H9 (cell line): ENCODE measurements around the gene TMED3. TPM values are rescaled to one million over a fixed set of nuclear protein-coding genes. Genes with fewer than 3 reads are reported as not detected.

Experiments
- DNase-seq: peaks from one replicate; pipeline ENCODE4 v3.0.0-alpha.2; 2017
- H2AFZ ChIP-seq: one replicate; pipeline ENCODE4 v1.6.1; 2013; ENCODE audit warnings: mild to moderate bottlenecking, low read length, control low read depth, moderate library complexity
- H2AK5ac ChIP-seq: 2 replicates; pipeline ENCODE4 v1.6.1; 2013; ENCODE audit warnings: low read length, control low read depth, mixed read lengths; ENCODE audit not compliant: insufficient read length
- H2BK120ac ChIP-seq: one replicate; pipeline ENCODE4 v1.6.1; 2013; ENCODE audit warnings: low read depth, mild to moderate bottlenecking, low read length, control low read depth, inconsistent platforms; ENCODE audit not compliant: poor library complexity, severe bottlenecking
- H2BK12ac ChIP-seq: 2 replicates; pipeline ENCODE4 v1.6.1; 2013; ENCODE audit warnings: low read length, control low read depth, mixed read lengths, low read depth; ENCODE audit not compliant: insufficient read length
- H2BK15ac ChIP-seq: 2 replicates; pipeline ENCODE4 v1.6.1; 2013; ENCODE audit warnings: low read depth, low read length, control low read depth
- H2BK20ac ChIP-seq: one replicate; pipeline ENCODE4 v1.6.1; 2013; ENCODE audit warnings: low read depth, mild to moderate bottlenecking, low read length, control low read depth, inconsistent platforms; ENCODE audit not compliant: poor library complexity, severe bottlenecking
- H2BK5ac ChIP-seq: 2 replicates; pipeline ENCODE4 v1.6.1; 2013; ENCODE audit warnings: low read length, control low read depth, mixed read lengths; ENCODE audit not compliant: insufficient read length
- H3K14ac ChIP-seq: 2 replicates; pipeline ENCODE4 v1.6.1; 2013; ENCODE audit warnings: low read length, control low read depth; ENCODE audit not compliant: insufficient read depth
- H3K18ac ChIP-seq: 2 replicates; pipeline ENCODE4 v1.6.1; 2013; ENCODE audit warnings: low read depth, mild to moderate bottlenecking, mixed read lengths, low read length, control low read depth; ENCODE audit not compliant: insufficient read length
- H3K23ac ChIP-seq: 2 replicates; pipeline ENCODE4 v1.6.1; 2013; ENCODE audit warnings: low read length, control low read depth, mixed read lengths, low read depth; ENCODE audit not compliant: insufficient read length
- H3K23me2 ChIP-seq: 2 replicates; pipeline ENCODE4 v1.6.1; 2013; ENCODE audit warnings: low read depth, mild to moderate bottlenecking, mixed read lengths, low read length, control low read depth; ENCODE audit not compliant: insufficient read length, poor library complexity, severe bottlenecking
- H3K27ac ChIP-seq: 2 replicates; pipeline ENCODE4 v1.5.1; 2013; ENCODE audit warnings: low read length, control low read depth, mixed read lengths, low read depth; ENCODE audit not compliant: insufficient read length
- H3K27me3 ChIP-seq: 2 replicates; pipeline ENCODE4 v1.6.1; 2013; ENCODE audit warnings: low read length, control low read depth, inconsistent platforms; ENCODE audit not compliant: insufficient read depth
- H3K4ac ChIP-seq: 2 replicates; pipeline ENCODE4 v1.6.1; 2013; ENCODE audit warnings: low read depth, mild to moderate bottlenecking, control low read depth, inconsistent platforms, low read length, moderate library complexity
- H3K4me1 ChIP-seq: 2 replicates; pipeline ENCODE4 v1.6.1; 2013; ENCODE audit warnings: low read length, control low read depth, inconsistent platforms; ENCODE audit not compliant: insufficient read depth
- H3K4me2 ChIP-seq: 2 replicates; pipeline ENCODE4 v1.6.1; 2013; ENCODE audit warnings: low read length, control low read depth, mixed read lengths; ENCODE audit not compliant: insufficient read length, insufficient read depth
- H3K56ac ChIP-seq: 2 replicates; pipeline ENCODE4 v1.6.1; 2013; ENCODE audit warnings: low read depth, mild to moderate bottlenecking, mixed read lengths, low read length, control low read depth; ENCODE audit not compliant: insufficient read length
- H3K79me1 ChIP-seq: 2 replicates; pipeline ENCODE4 v1.6.1; 2013; ENCODE audit warnings: low read depth, mild to moderate bottlenecking, moderate library complexity, low read length, control low read depth, inconsistent platforms; ENCODE audit not compliant: insufficient read depth, poor library complexity, severe bottlenecking
- H3K79me2 ChIP-seq: 2 replicates; pipeline ENCODE4 v1.6.1; 2013; ENCODE audit warnings: low read length, control low read depth, inconsistent platforms; ENCODE audit not compliant: insufficient read depth
- H3K9ac ChIP-seq: 2 replicates; pipeline ENCODE4 v1.6.1; 2013; ENCODE audit warnings: low read length, control low read depth, mixed read lengths; ENCODE audit not compliant: insufficient read length; ENCODE audit errors: extremely low read depth
- H3K9me3 ChIP-seq: one replicate; pipeline ENCODE4 v1.6.1; 2013; ENCODE audit warnings: low read depth, low read length, inconsistent platforms; ENCODE audit not compliant: control insufficient read depth
- H3T11ph ChIP-seq: one replicate; pipeline ENCODE4 v1.6.1; 2013; ENCODE audit warnings: mild to moderate bottlenecking, low read length, control low read depth, inconsistent platforms
- H4K20me1 ChIP-seq: one replicate; pipeline ENCODE4 v1.6.1; 2013; ENCODE audit not compliant: control insufficient read depth, insufficient read length, insufficient read depth
- H4K5ac ChIP-seq: 2 replicates; pipeline ENCODE4 v1.6.1; 2013; ENCODE audit warnings: low read depth, mild to moderate bottlenecking, mixed read lengths, low read length, control low read depth; ENCODE audit not compliant: insufficient read length
- H4K8ac ChIP-seq: replicated peaks from 2 replicates; pipeline ENCODE4 v1.6.1; 2013; ENCODE audit warnings: low read length, control low read depth, mixed read lengths, low read depth; ENCODE audit not compliant: insufficient read length
- H4K91ac ChIP-seq: 2 replicates; pipeline ENCODE4 v1.6.1; 2013; ENCODE audit warnings: low read depth, mild to moderate bottlenecking, moderate library complexity, mixed read lengths, low read length, control low read depth; ENCODE audit not compliant: insufficient read length
- H3K27ac Mint-ChIP-seq, 3 experiments: 2 replicates in 2 of 3; 3 replicates in 1 of 3; pipeline ENCODE4 v1.8.0; 2020 to 2021; ENCODE audit warnings: mixed read lengths in 3 of 3, mild to moderate bottlenecking in 1 of 3, moderate library complexity in 1 of 3
- H3K27me3 Mint-ChIP-seq: 2 replicates; pipeline ENCODE4 v1.8.0; 2021; ENCODE audit warnings: low read depth, mild to moderate bottlenecking, moderate library complexity, mixed read lengths
- H3K36me3 Mint-ChIP-seq, 3 experiments: 2 replicates in 2 of 3; 3 replicates in 1 of 3; pipeline ENCODE4 v1.8.0; 2020 to 2021; ENCODE audit warnings: low read depth in 3 of 3, mixed read lengths in 3 of 3; ENCODE audit not compliant: insufficient read depth in 1 of 3
- H3K4me1 Mint-ChIP-seq, 2 experiments: 2 replicates each; pipeline ENCODE4 v1.8.0; 2020; ENCODE audit warnings: mixed read lengths in 2 of 2
- H3K4me3 Mint-ChIP-seq, 2 experiments: 2 replicates in 1 of 2; 3 replicates in 1 of 2; pipeline ENCODE4 v1.8.0; 2020 to 2021; ENCODE audit warnings: mild to moderate bottlenecking in 2 of 2, mixed read lengths in 2 of 2, moderate library complexity in 1 of 2
- H3K9me3 Mint-ChIP-seq, 2 experiments: 2 replicates in 1 of 2; 3 replicates in 1 of 2; pipeline ENCODE4 v1.8.0; 2020; ENCODE audit warnings: mild to moderate bottlenecking in 2 of 2, mixed read lengths in 2 of 2, moderate library complexity in 1 of 2
- CTCF ChIP-seq: fragments of 200-600 bp; sonication (generic); conservative IDR thresholded peaks from 3 replicates; pipeline ENCODE4 v1.8.0; 2021; ENCODE audit warnings: antibody characterized with exemption, mild to moderate bottlenecking
- WGBS: extraction: QIAGEN DNeasy Blood & Tissue Kit; methylation state at CpG from one replicate; pipeline ENCODE4 v1.1.7; 2013; ENCODE audit warnings: missing lambda C conversion rate, low lambda C conversion rate, mixed read lengths; ENCODE audit not compliant: insufficient read length; ENCODE audit errors: extremely low coverage; 5-methylcytosine and 5-hydroxymethylcytosine counted together
- total RNA-seq: library from RNA; stranded (reverse); gene quantifications from 2 replicates; pipeline ENCODE4 v1.2.1, GENCODE V29; 2021

TMED3 gene
- total RNA-seq, 1 experiment from 2014 or later: 46.4 TPM

GRCh38 chr15:79283252-79284048 lies 27.5 kb upstream of the TMED3 start:
- no peak for TF ChIP-seq CTCF
- Histone ChIP-seq H3K9ac (no peak overlapping the region), H3K27ac (no peak overlapping the region), H2BK120ac (no peak overlapping the region), H3K18ac (no peak overlapping the region), H4K20me1 (no peaks in the 10 kb centered on the region), H2BK20ac (no peak overlapping the region), H2BK15ac (no peak overlapping the region), H2AK5ac (no peak overlapping the region), H4K8ac (no peak overlapping the region), H3K79me2 (no peaks in the 10 kb centered on the region), H3K4me2 (peak overlapping the region; percentile 59), H3T11ph (no peak overlapping the region), H3K79me1 (no peaks in the 10 kb centered on the region), H3K23me2 (peaks cover 13% of the 10 kb centered on the region), H3K56ac (no peak overlapping the region), H3K9me3 (no peaks in the 10 kb centered on the region), H2AFZ (no peak overlapping the region), H3K27me3 (peaks cover 25% of the 10 kb centered on the region; the same call in 1 of the 2 replicates), H3K4me1 (no peaks in the 10 kb centered on the region), H3K14ac (no peak overlapping the region), H3K23ac (no peak overlapping the region), H3K4ac (no peak overlapping the region), H4K5ac (no peak overlapping the region), H2BK5ac (no peak overlapping the region), H4K91ac (no peak overlapping the region), H2BK12ac (no peak overlapping the region)
- Mint-ChIP-seq H3K9me3 (peaks cover 0 to 4% of the 10 kb centered on the region in 2 experiments; a peak in 1 of 5 replicates), H3K27ac (no peak overlapping the region), H3K27me3 (peaks cover 91% of the 10 kb centered on the region), H3K4me1 (peaks cover 9 to 11% of the 10 kb centered on the region in 2 experiments), H3K36me3 (no peaks in the 10 kb centered on the region), H3K4me3 (peak overlapping the region; percentile 12 to 79; a peak in 2 of 5 replicates)
- DNase-seq: peak; percentile 80
- WGBS: no CpG with 5 or more reads among the region's 46 CpGs
